Left renal cortex interstitium (tissue), 4 donors: ENCODE results near the gene SPPL2B. TPM values are rescaled to one million over a fixed set of nuclear protein-coding genes. Genes with fewer than 3 reads are reported as not detected.
"Not testable (repeated sequence)": the region's sequence is repeated elsewhere in the genome, so short reads cannot be mapped to it uniquely, and the experiment has no call there.

ENCODE experiments used
- DNase-seq, 4 donors: peaks; one replicate each; pipeline ENCODE4 v3.0.0-alpha.2; 2013; ENCODE audit warnings: low read depth in 4 of 4, low spot score in 2 of 4, missing footprints in 1 of 4
- polyA plus RNA-seq, 4 donors: library from polyadenylated mRNA; unstranded; fragments of 120-200 nt; gene quantifications; one replicate each; pipeline ENCODE4 v1.2.1, GENCODE V29; 2013; ENCODE audit not compliant: insufficient read length in 4 of 4

The SPPL2B gene
- polyA plus RNA-seq, 4 donors: 39.5 to 141 (median 89.3) TPM

- DNase-seq: no peak
Observed at GRCh38 chr19:2336528-2337328, 8.2 kb downstream of the SPPL2B start.

- peak in 1 of 4 donors; percentile 75 for DNase-seq
Observed at GRCh38 chr19:2337329-2337707, 8.8 kb downstream of the SPPL2B start.

- DNase-seq: no peak
Observed at GRCh38 chr19:2338055-2338615, 9.7 kb downstream of the SPPL2B start.

DNA sequence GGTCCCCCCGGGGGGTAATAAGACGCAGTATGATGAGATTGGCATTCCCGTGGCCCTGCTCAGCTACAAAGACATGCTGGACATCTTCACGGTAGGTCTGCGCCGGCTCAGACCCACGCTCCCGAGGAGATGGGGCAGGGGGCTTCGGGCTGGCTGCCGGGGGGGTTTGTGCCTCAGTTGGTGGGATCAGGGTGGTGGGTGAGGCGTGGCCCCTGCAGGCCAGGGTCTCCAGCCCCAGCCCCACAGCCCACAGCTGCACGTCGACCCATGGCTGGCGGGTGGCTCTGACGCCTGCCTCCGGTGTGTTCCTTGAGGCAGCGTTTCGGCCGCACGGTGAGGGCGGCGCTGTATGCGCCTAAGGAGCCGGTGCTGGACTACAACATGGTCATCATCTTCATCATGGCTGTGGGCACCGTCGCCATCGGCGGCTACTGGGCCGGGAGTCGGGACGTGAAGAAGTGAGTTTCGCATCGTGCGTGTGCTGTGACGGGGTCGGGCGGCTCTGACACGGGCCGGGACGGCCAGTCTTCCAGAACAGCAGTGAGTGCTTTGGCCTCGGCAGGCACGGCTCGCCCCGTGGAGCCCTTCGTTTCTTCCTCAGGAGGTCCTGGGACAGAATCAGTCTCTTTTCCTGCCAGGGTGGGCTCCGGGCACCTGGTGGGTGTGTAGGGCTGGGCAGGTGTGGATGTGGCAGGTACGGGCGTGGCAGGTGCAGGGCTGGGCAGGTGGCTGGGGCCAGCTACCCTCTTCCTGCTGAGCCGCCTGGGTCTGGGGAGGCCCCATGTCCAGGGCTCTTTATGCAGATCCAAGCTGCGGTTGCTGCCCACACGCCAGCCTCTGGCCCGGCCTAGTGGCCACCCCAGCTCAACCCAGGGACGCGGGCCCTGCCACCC lies 10.5 kb downstream of the SPPL2B start:
- DNase-seq: no peak

DNA sequence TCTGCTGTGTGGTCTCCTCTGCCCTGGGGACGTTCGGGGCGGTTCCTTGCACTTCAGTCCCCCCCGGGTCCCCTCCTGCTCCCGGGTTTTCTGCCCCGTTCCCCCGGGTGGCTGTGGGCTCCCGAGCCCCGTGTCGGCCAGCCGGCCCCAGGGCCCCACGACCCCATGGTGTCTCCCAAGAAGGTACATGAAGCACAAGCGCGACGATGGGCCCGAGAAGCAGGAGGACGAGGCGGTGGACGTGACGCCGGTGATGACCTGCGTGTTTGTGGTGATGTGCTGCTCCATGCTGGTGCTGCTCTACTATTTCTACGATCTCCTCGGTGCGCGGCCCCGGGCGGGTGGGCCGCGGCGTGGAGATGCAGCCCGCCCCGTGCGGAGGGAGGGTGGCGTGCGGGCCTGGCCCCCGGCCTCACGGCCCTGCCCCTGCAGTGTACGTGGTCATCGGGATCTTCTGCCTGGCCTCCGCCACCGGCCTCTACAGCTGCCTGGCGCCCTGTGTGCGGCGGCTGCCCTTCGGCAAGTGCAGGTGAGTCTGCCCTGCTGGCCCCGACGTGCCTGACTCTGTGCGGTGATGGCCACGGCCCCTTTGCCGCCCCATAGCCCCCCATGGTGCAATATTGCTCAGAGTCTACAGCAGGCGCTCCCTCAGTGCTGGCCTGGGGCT lies 11.3 kb downstream of the SPPL2B start:
- DNase-seq: no peak

GRCh38 chr19:2340496-2341243 lies 12.2 kb downstream of the SPPL2B start:
- no peak for DNase-seq

- DNase-seq: no peak
Observed at GRCh38 chr19:2341244-2341751, 12.8 kb downstream of the SPPL2B start.

- no peak for DNase-seq
Observed at GRCh38 chr19:2341982-2342381, 13.5 kb downstream of the SPPL2B start.

DNA sequence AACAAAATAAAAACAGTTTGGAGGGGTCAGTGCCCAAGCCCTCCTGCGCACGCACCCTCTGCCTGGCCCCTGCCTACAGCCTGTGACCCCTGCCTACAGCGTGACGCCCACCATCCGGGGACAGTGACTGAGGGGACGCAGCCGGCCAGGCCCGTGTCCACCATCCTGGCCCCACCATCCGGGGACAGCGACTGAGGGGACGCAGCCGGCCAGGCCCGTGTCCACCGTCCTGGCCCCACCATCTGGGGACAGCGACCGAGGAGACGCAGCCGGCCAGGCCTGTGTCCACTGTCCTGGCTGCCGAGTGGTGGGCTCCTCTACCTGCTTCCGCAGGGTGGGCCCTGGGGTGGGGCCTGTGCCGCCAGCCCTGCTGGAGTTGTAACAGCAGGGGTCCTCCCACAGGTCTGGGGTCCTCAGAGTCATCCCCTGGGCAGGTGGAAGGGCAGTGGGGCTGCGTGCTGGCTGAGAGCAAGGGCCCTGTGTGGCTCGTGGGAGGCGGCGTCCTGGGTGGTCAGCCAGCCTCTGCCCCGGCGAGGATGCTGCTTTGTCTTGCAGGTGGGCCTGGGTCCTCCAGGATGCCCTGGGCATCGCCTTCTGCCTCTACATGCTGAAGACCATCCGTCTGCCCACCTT lies 14.3 kb downstream of the SPPL2B start:
- no peak for DNase-seq

DNA sequence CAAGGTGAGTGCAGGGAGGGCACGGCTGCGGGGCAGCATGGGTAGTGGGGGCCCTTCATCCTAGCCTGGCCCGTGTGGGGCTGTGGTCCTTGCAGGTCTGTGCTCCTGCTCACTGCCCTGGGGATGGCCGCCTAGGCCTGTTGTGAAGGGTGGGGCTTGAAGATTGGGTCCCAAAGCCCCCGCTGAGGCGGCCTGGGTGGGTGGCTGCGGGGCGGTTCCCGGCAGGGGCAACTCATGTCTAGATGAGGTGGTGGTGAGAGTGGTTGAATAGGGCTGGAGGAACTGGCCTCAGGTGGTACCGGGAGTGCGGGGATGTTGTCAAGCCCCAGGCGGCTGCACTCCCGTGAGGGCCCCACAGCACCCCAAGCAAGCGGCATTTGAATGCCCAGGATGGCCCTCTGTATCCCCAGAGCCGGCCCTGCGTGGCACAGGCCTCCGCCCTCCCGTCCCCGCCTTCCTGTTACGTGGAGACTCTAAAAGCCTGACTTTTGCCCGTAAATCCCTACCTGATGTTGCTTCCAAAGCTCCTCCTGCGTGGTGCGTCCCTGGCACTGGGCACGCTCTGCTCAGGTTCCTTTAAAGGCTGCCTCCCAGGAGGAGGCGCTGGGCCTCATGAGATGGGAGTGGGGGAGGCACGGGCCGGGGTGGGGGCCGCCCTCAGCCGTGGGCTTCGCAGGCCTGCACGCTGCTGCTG lies 15.0 kb downstream of the SPPL2B start:
- no peak for DNase-seq

DNA sequence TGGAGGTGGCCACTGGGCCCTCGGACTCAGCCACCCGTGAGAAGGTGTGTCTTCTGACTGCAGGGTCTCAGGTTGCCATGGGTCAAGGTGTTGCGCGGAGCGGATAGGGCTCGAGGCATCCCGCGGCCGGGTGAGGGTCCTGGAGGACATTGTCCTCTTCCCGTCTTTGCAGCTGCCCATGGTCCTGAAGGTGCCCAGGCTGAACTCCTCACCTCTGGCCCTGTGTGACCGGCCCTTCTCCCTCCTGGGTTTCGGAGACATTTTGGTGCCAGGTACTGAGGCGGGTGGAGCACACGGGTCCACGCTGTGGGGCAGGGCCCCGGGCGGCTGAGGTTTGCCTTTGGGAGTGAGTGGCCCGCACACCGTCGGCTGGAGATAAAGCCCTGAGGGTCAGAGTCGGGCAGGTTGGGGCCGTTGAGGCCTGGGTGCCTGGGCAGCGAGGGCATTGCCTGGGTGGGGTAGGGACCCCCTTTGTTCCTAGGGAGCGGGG lies 15.9 kb downstream of the SPPL2B start:
- DNase-seq: no peak

- no peak for DNase-seq
Observed at GRCh38 chr19:2345076-2345475, 16.6 kb downstream of the SPPL2B start.

DNA sequence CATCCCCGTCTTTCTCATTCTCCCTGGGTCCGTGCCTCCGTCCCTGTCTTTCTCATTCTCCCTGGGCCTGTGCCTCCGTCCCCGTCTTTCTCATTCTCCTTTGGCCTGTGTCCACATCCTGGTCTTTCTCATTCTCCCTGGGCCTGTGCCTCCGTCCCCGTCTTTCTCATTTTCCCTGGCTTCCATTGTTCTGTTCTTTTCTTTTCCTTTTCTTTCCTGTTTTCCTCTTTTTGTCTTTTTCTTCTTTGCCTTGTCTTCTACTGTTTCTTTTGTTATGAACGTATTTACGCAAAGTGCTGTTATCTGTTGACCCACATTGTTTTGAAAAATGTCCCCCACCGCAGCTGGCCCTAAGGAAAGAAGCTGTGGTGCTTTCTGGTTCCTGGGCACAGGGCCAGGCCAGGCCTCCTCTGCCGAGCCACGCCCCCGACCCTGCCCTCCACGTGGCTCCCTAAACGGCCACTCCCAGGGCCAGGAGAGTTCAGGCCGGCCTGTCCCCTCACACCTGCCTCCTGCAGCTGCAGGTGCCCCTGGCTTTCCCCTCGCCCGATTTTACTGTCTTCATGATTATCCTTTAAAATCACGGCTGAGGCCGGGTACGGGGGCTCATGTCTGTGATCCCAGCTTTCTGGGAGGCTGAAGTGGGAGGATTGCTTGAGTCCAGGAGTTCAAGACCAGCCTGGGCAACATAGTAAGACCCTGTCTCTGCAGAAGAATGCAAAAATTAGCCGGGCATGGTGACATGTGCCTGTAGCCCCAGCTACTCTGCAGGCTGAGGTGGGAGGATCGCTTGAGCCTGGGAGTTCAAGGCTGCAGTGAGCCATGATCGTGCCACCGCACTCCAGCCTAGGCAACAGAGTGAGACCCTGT lies 17.5 kb downstream of the SPPL2B start:
- DNase-seq: no peak

- not testable (repeated sequence) for DNase-seq
Observed at GRCh38 chr19:2349818-2350217, 21.3 kb downstream of the SPPL2B start.

GRCh38 chr19:2350656-2351055 lies 22.2 kb downstream of the SPPL2B start:
- DNase-seq: no peak

DNA sequence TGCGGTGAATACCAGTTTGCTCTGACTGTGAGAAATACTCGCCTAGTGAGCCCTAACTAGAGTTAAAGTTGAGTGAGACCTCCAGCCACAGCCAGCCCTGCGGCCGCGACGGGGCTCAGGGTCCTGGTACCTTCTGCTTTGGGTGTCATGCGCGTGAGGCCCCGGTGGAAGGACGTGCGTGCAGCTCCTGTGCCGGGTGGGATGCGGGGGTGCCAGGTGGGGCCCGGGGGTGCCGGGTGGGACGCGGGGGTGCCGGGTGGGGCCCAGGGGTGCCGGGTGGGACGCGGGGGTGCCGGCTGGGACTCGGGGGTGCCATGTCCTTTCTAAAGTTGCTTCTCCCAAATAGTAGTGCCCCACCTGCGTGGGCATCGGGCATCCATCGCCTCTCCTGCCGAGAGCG lies 23.1 kb downstream of the SPPL2B start:
- DNase-seq: no peak

- DNase-seq: no peak
Observed at GRCh38 chr19:2352121-2352520, 23.6 kb downstream of the SPPL2B start.
